Measurements from ENCODE around the gene TWF2.
A peak's percentile ranks its signal among the peaks of the same experiment; 100 is the strongest.
"Not testable (repeated sequence)": the region's sequence is repeated elsewhere in the genome, so short reads cannot be mapped to it uniquely, and the experiment has no call there.

Gene TWF2

GRCh38 chr3:52238761-52239701, at the start of gene TWF2:
Gene TWF2, minus strand, starts transcription at chr3:52239158. Its CDS starts 142 bp downstream, at chr3:52239016.
- Histone ChIP-seq H3K27me3 (ENCODE audit: control insufficient read depth, insufficient read depth, low read length) (no peaks in the 10 kb centered on the region), H3K9ac (peak within 1 kb of the TSS; percentile 76), H3K4me1 (peaks cover 18% of the 10 kb centered on the region), H3K9me3 (ENCODE audit: control insufficient read depth, low read length) (no peaks in the 10 kb centered on the region), H3K27ac (peak within 1 kb of the TSS; percentile 78), H3K79me2 (no peaks in the 10 kb centered on the region), H2AFZ (peak within 1 kb of the TSS; percentile 98), H3K4me2 (ENCODE audit: low read length) (peak within 1 kb of the TSS; percentile 97), H3K36me3 (ENCODE audit: control insufficient read depth, insufficient read depth, low read length) (no peaks in the 10 kb centered on the region), H3K4me3 (ENCODE audit: low read depth, low read length) (peak within 1 kb of the TSS; percentile 92)
- TF ChIP-seq CTCF (IDR thresholded peaks at IDR 0.05) = peak; percentile 45

GRCh38 chr3:52288674-52289073, 49.7 kb upstream of the TWF2 start:
- no peak for TF ChIP-seq CTCF (IDR thresholded peaks at IDR 0.05)
- peak overlapping the region; percentile 100 for H2AFZ ChIP-seq
- H3K36me3 ChIP-seq (ENCODE audit: control insufficient read depth, insufficient read depth, low read length) = no peaks in the 10 kb centered on the region
- no peaks in the 10 kb centered on the region for H3K9me3 ChIP-seq (ENCODE audit: control insufficient read depth, low read length)
- H3K4me2 ChIP-seq (ENCODE audit: low read length) = peak overlapping the region; percentile 83
- H3K9ac ChIP-seq = no peak overlapping the region
- H3K27me3 ChIP-seq (ENCODE audit: control insufficient read depth, insufficient read depth, low read length) = no peaks in the 10 kb centered on the region
- H3K27ac ChIP-seq = no peak overlapping the region
- no peaks in the 10 kb centered on the region for H3K79me2 ChIP-seq
- H3K4me1 ChIP-seq = peaks cover 4% of the 10 kb centered on the region
- peak overlapping the region; percentile 99 for H3K4me3 ChIP-seq (ENCODE audit: low read depth, low read length)

GRCh38 chr3:52286777-52287110, 47.8 kb upstream of the TWF2 start:
- Histone ChIP-seq H3K79me2 (no peaks in the 10 kb centered on the region), H3K27me3 (ENCODE audit: control insufficient read depth, insufficient read depth, low read length) (no peaks in the 10 kb centered on the region), H3K9me3 (ENCODE audit: control insufficient read depth, low read length) (no peaks in the 10 kb centered on the region), H3K27ac (peak overlapping the region; percentile 100), H3K9ac (no peak overlapping the region), H3K4me2 (ENCODE audit: low read length) (peak overlapping the region; percentile 83), H3K4me3 (ENCODE audit: low read depth, low read length) (peak overlapping the region; percentile 99), H2AFZ (peak overlapping the region; percentile 100), H3K4me1 (peaks cover 4% of the 10 kb centered on the region), H3K36me3 (ENCODE audit: control insufficient read depth, insufficient read depth, low read length) (no peaks in the 10 kb centered on the region)
- TF ChIP-seq CTCF (IDR thresholded peaks at IDR 0.05) = no peak

GRCh38 chr3:52284051-52284450, 45.1 kb upstream of the TWF2 start:
- H3K27ac ChIP-seq; H3K4me3 ChIP-seq (ENCODE audit: low read depth, low read length); H2AFZ ChIP-seq; H3K36me3 ChIP-seq (ENCODE audit: control insufficient read depth, insufficient read depth, low read length); H3K9ac ChIP-seq; H3K4me2 ChIP-seq (ENCODE audit: low read length); H3K4me1 ChIP-seq; H3K9me3 ChIP-seq (ENCODE audit: control insufficient read depth, low read length); H3K79me2 ChIP-seq; H3K27me3 ChIP-seq (ENCODE audit: control insufficient read depth, insufficient read depth, low read length): not testable (repeated sequence)

GRCh38 chr3:52283306-52283705, 44.3 kb upstream of the TWF2 start:
- H3K9ac ChIP-seq = no peak overlapping the region
- no peak overlapping the region for H3K27ac ChIP-seq
- H3K4me3 ChIP-seq (ENCODE audit: low read depth, low read length) = no peak overlapping the region
- no peaks in the 10 kb centered on the region for H3K9me3 ChIP-seq (ENCODE audit: control insufficient read depth, low read length)
- no peak overlapping the region for H2AFZ ChIP-seq
- peaks cover 4% of the 10 kb centered on the region for H3K4me1 ChIP-seq
- TF ChIP-seq CTCF (IDR thresholded peaks at IDR 0.05) = no peak
- no peaks in the 10 kb centered on the region for H3K79me2 ChIP-seq
- H3K36me3 ChIP-seq (ENCODE audit: control insufficient read depth, insufficient read depth, low read length) = no peaks in the 10 kb centered on the region
- H3K27me3 ChIP-seq (ENCODE audit: control insufficient read depth, insufficient read depth, low read length) = no peaks in the 10 kb centered on the region
- no peak overlapping the region for H3K4me2 ChIP-seq (ENCODE audit: low read length)
